ENCODE results near the gene SLC16A12.

SLC16A12 gene

DNA sequence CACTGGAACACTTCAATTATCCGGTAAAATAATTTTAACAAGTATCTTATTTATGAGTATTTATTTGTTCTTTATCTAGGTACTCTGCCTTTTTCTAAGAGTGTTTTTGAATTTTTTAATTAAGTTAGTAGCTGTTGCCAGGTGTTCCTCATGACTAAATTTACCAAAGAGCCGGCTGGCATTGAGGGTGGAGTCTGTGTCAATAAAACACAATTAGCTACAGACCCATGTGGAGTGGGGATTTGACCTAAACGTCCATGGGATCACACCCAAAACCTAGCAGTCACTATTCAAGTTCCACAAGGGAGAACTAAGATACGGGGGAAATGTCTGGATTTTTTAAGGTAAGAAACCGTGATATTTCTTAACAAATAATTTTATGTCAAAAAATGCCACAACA, 9.8 kb downstream of the SLC16A12 start:
- no peak for TF ChIP-seq REST (IDR thresholded peaks at IDR 0.05; ENCODE audit: insufficient read depth in 1 of 2, low read depth in 2 of 2, low read length in 2 of 2)
- no peak for TF ChIP-seq FOXP2 (optimal IDR thresholded peaks at IDR 0.05; ENCODE audit: borderline replicate concordance, extremely low read depth, extremely low read length, insufficient read depth)
- TF ChIP-seq TAF1 (IDR thresholded peaks at IDR 0.05; ENCODE audit: borderline replicate concordance, insufficient read depth, low read length) = no peak
- TF ChIP-seq POLR2AphosphoS5 (IDR thresholded peaks at IDR 0.05; ENCODE audit: low read depth, low read length) = no peak
- no peak for TF ChIP-seq SIN3A (IDR thresholded peaks at IDR 0.05; ENCODE audit: borderline replicate concordance, insufficient read depth, low read length)

DNA sequence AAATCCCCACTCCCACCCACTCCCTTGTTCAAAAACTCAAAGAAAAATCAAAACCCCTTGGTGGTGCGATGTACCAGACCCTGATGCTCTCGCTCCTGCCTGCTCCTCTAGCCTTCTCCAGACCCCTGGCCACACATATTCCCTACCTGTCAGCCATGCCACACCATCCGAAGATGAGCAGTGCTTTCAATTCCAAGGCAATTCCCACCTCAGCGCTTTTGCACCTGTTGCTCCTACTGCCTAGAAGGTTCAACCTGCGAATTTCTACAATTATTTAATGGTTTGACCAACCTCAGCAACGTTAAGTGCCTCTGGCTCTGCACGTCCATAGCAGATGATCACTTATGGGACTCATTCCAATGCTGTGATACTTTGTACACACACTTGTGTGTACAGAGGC, 11.1 kb downstream of the SLC16A12 start:
- TF ChIP-seq POLR2AphosphoS5 (IDR thresholded peaks at IDR 0.05; ENCODE audit: low read depth, low read length) = no peak

- TF ChIP-seq POLR2AphosphoS5 (IDR thresholded peaks at IDR 0.05; ENCODE audit: low read depth, low read length) = no peak
- TF ChIP-seq REST (IDR thresholded peaks at IDR 0.05; ENCODE audit: insufficient read depth in 1 of 2, low read depth in 2 of 2, low read length in 2 of 2) = no peak
- TF ChIP-seq FOXP2 (optimal IDR thresholded peaks at IDR 0.05; ENCODE audit: borderline replicate concordance, extremely low read depth, extremely low read length, insufficient read depth) = no peak
- TF ChIP-seq SIN3A (IDR thresholded peaks at IDR 0.05; ENCODE audit: borderline replicate concordance, insufficient read depth, low read length) = no peak
- no peak for TF ChIP-seq TAF1 (IDR thresholded peaks at IDR 0.05; ENCODE audit: borderline replicate concordance, insufficient read depth, low read length)
Measured at GRCh38 chr10:89523274-89523673, 12.1 kb downstream of the SLC16A12 start.

- TF ChIP-seq FOXP2 (optimal IDR thresholded peaks at IDR 0.05; ENCODE audit: borderline replicate concordance, extremely low read depth, extremely low read length, insufficient read depth) = no peak
Measured at GRCh38 chr10:89522463-89522862, 12.9 kb downstream of the SLC16A12 start.

DNA sequence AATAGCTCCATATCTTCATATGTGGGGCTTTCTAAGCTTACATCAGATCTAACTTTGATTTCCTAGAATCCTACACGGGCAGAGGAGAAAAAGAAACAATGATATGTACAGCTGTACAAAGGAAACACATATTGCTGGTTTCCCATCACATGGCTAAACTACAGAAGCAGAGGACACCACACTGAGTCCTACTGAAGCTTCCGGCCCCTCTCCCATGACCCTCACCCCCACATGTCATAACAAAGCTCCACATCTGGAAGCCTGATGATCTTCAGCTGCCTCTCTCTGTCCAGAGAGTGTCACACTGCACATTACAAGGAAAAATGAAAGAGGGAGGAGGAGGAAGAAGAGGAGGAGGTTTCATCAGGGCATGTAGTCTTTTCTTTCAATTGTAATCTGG, 14.0 kb downstream of the SLC16A12 start:
- TF ChIP-seq SIN3A (IDR thresholded peaks at IDR 0.05; ENCODE audit: borderline replicate concordance, insufficient read depth, low read length) (no peak), FOXP2 (optimal IDR thresholded peaks at IDR 0.05; ENCODE audit: borderline replicate concordance, extremely low read depth, extremely low read length, insufficient read depth) (no peak), POLR2AphosphoS5 (IDR thresholded peaks at IDR 0.05; ENCODE audit: low read depth, low read length) (no peak)

GRCh38 chr10:89520706-89521105, 14.7 kb downstream of the SLC16A12 start:
- TF ChIP-seq POLR2AphosphoS5 (IDR thresholded peaks at IDR 0.05; ENCODE audit: low read depth, low read length) (no peak), TAF1 (IDR thresholded peaks at IDR 0.05; ENCODE audit: borderline replicate concordance, insufficient read depth, low read length) (no peak), SIN3A (IDR thresholded peaks at IDR 0.05; ENCODE audit: borderline replicate concordance, insufficient read depth, low read length) (no peak), REST (IDR thresholded peaks at IDR 0.05; ENCODE audit: insufficient read depth in 1 of 2, low read depth in 2 of 2, low read length in 2 of 2) (no peak), FOXP2 (optimal IDR thresholded peaks at IDR 0.05; ENCODE audit: borderline replicate concordance, extremely low read depth, extremely low read length, insufficient read depth) (no peak)

All from PFSK-1 (cell line).